IPS-20b (cell line): Measurements from ENCODE around the gene MUC4.
"Not testable (repeated sequence)": the region's sequence is repeated elsewhere in the genome, so short reads cannot be mapped to it uniquely, and the experiment has no call there.

ENCODE experiments used
- H3K27ac ChIP-seq: one replicate; pipeline ENCODE4 v1.5.1; 2013; ENCODE audit warnings: low read length
- H3K27me3 ChIP-seq: 2 replicates; pipeline ENCODE4 v1.6.1; 2013; ENCODE audit warnings: mild to moderate bottlenecking, low read length, inconsistent platforms; ENCODE audit not compliant: insufficient read depth
- H3K36me3 ChIP-seq: 2 replicates; pipeline ENCODE4 v1.6.1; 2013; ENCODE audit warnings: low read depth, mild to moderate bottlenecking, inconsistent platforms, low read length, moderate library complexity; ENCODE audit not compliant: insufficient read depth
- H3K4me1 ChIP-seq: 2 replicates; pipeline ENCODE4 v1.6.1; 2013; ENCODE audit warnings: mild to moderate bottlenecking, control low read depth, inconsistent platforms, low read length, moderate library complexity; ENCODE audit not compliant: insufficient read depth
- H3K4me3 ChIP-seq: 2 replicates; pipeline ENCODE4 v1.5.1; 2013; ENCODE audit warnings: mild to moderate bottlenecking, low read length, inconsistent platforms
- H3K9ac ChIP-seq: 2 replicates; pipeline ENCODE4 v1.6.1; 2013; ENCODE audit warnings: low read depth, mild to moderate bottlenecking, inconsistent platforms, low read length, moderate library complexity
- H3K9me3 ChIP-seq: 2 replicates; pipeline ENCODE4 v1.6.1; 2013; ENCODE audit warnings: mild to moderate bottlenecking, low read depth, low read length, inconsistent platforms; ENCODE audit not compliant: insufficient read depth

Gene MUC4

GRCh38 chr3:195737782-195738181 is 73.9 kb downstream of the MUC4 start:
- H3K4me3 ChIP-seq, H3K27ac ChIP-seq, H3K36me3 ChIP-seq, H3K9ac ChIP-seq, H3K9me3 ChIP-seq, H3K4me1 ChIP-seq, H3K27me3 ChIP-seq: not testable (repeated sequence)

- H3K4me3 ChIP-seq: no peak overlapping the region
- no peak overlapping the region for H3K9ac ChIP-seq
- no peaks in the 10 kb centered on the region for H3K4me1 ChIP-seq
- H3K36me3 ChIP-seq: no peaks in the 10 kb centered on the region
- no peaks in the 10 kb centered on the region; the same call in 1 of the 2 replicates for H3K27me3 ChIP-seq
- no peaks in the 10 kb centered on the region for H3K9me3 ChIP-seq
- no peak overlapping the region for H3K27ac ChIP-seq
Measured at GRCh38 chr3:195736866-195737490, 74.8 kb downstream of the MUC4 start.

GRCh38 chr3:195735036-195735695 is 76.6 kb downstream of the MUC4 start:
- no peaks in the 10 kb centered on the region for H3K9me3 ChIP-seq
- no peaks in the 10 kb centered on the region for H3K4me1 ChIP-seq
- no peaks in the 10 kb centered on the region for H3K27me3 ChIP-seq
- H3K27ac ChIP-seq: no peak overlapping the region
- H3K4me3 ChIP-seq: no peak overlapping the region
- H3K36me3 ChIP-seq: no peaks in the 10 kb centered on the region
- no peak overlapping the region for H3K9ac ChIP-seq

- Histone ChIP-seq H3K9me3 (no peaks in the 10 kb centered on the region), H3K36me3 (no peaks in the 10 kb centered on the region), H3K9ac (no peak overlapping the region)
Measured at GRCh38 chr3:195732940-195733339, 78.8 kb downstream of the MUC4 start.

GRCh38 chr3:195731356-195731905 is 80.3 kb downstream of the MUC4 start:
- H3K9me3 ChIP-seq: no peaks in the 10 kb centered on the region
- H3K4me3 ChIP-seq: no peak overlapping the region
- H3K9ac ChIP-seq: no peak overlapping the region
- H3K27ac ChIP-seq: no peak overlapping the region
- no peaks in the 10 kb centered on the region for H3K4me1 ChIP-seq
- no peaks in the 10 kb centered on the region for H3K36me3 ChIP-seq
- no peaks in the 10 kb centered on the region for H3K27me3 ChIP-seq

More at GRCh38 chr3:195732940-195733339, 78.8 kb downstream of the MUC4 start:
- no peak overlapping the region for H3K27ac ChIP-seq
- H3K4me1 ChIP-seq: no peaks in the 10 kb centered on the region
- no peaks in the 10 kb centered on the region for H3K27me3 ChIP-seq
- H3K4me3 ChIP-seq: no peak overlapping the region

GRCh38 chr3:195729476-195730251 is 82.1 kb downstream of the MUC4 start:
- Histone ChIP-seq H3K36me3 (no peaks in the 10 kb centered on the region), H3K27ac (no peak overlapping the region), H3K9me3 (no peaks in the 10 kb centered on the region), H3K4me1 (no peaks in the 10 kb centered on the region), H3K27me3 (no peaks in the 10 kb centered on the region), H3K4me3 (no peak overlapping the region), H3K9ac (no peak overlapping the region)

GRCh38 chr3:195728789-195729188 is 82.9 kb downstream of the MUC4 start:
- not testable (repeated sequence) for H3K9me3 ChIP-seq, H3K4me3 ChIP-seq, H3K4me1 ChIP-seq, H3K9ac ChIP-seq, H3K27me3 ChIP-seq, H3K36me3 ChIP-seq, H3K27ac ChIP-seq

GRCh38 chr3:195727606-195728195 is 84.0 kb downstream of the MUC4 start:
- Histone ChIP-seq H3K9ac (no peak overlapping the region), H3K27ac (no peak overlapping the region), H3K4me3 (no peak overlapping the region), H3K36me3 (no peaks in the 10 kb centered on the region), H3K9me3 (no peaks in the 10 kb centered on the region), H3K4me1 (no peaks in the 10 kb centered on the region), H3K27me3 (no peaks in the 10 kb centered on the region)

- H3K4me1 ChIP-seq, H3K9me3 ChIP-seq, H3K9ac ChIP-seq, H3K36me3 ChIP-seq, H3K4me3 ChIP-seq, H3K27ac ChIP-seq, H3K27me3 ChIP-seq: not testable (repeated sequence)
Measured at GRCh38 chr3:195725916-195726740, 85.6 kb downstream of the MUC4 start.

GRCh38 chr3:195724363-195724762 is 87.4 kb downstream of the MUC4 start:
- not testable (repeated sequence) for H3K9ac ChIP-seq, H3K4me3 ChIP-seq, H3K27ac ChIP-seq, H3K27me3 ChIP-seq, H3K4me1 ChIP-seq, H3K36me3 ChIP-seq, H3K9me3 ChIP-seq

- not testable (repeated sequence) for H3K4me3 ChIP-seq, H3K36me3 ChIP-seq, H3K9me3 ChIP-seq, H3K4me1 ChIP-seq, H3K9ac ChIP-seq, H3K27ac ChIP-seq, H3K27me3 ChIP-seq
Measured at GRCh38 chr3:195722996-195723345, 88.8 kb downstream of the MUC4 start.
